GM19025 (cell line): ENCODE results near the gene FIS1.
A peak's percentile ranks its signal among the peaks of the same experiment; 100 is the strongest.
"Not testable (repeated sequence)": the region's sequence is repeated elsewhere in the genome, so short reads cannot be mapped to it uniquely, and the experiment has no call there.

Experiments
- ATAC-seq: cut with Tn5 transposase; IDR thresholded peaks from one replicate; pipeline ENCODE4 v1.9.1; 2021; ENCODE audit warnings: mild to moderate bottlenecking, low read depth, moderate library complexity; ENCODE audit not compliant: unreplicated experiment

FIS1 gene

GRCh38 chr7:101264102-101264706 is 19.3 kb upstream of the FIS1 start:
- not testable (repeated sequence) for ATAC-seq

DNA sequence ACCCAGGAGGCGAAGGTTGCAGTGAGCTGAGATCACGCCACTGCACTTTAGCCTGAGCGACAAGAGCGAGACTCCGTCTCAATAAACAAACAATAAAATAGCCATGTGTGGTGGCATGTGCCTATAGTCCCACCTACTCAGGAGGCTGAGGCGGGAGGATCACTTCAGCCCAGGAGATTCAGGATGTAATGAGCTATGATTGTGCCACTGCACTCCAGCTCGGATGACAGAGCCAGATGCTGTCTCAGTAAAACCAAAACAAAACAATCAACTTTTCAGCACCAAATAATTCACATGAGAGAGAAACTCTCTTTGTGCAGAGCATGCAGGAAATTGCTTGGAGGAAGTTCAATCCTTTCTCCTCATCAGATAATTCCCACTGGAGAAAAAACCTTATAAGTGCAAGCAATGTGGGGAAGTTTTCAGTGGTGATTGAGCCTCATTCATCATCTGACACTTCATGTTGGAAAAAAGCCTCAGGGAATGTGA is 13.4 kb upstream of the FIS1 start:
- ATAC-seq = no peak

DNA sequence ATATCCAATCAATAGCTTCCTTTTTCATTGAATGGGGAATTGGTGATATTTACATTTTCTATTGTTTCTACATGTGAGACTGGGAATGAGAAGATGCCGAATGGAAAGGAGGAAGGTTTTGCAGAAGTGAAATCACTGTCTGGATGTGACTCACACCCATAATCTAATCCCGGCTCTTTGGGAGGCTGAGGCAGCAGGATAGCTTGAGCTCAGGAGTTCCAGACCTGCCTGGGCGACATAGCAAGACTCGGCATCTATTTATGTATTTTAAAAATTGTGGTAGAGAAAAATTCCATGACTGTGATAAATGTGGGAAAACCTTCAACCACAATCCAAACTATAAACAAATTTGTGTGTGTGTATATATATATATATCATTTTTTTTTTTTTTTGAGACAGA is 10.9 kb upstream of the FIS1 start:
- ATAC-seq = no peak

GRCh38 chr7:101253199-101253598 is 8.3 kb upstream of the FIS1 start:
- not testable (repeated sequence) for ATAC-seq

GRCh38 chr7:101251871-101252659 is 7.2 kb upstream of the FIS1 start:
- ATAC-seq = peak; percentile 99

- no peak for ATAC-seq
These were observed 5.4 kb upstream of the FIS1 start for GRCh38 chr7:101250324-101250723.

DNA sequence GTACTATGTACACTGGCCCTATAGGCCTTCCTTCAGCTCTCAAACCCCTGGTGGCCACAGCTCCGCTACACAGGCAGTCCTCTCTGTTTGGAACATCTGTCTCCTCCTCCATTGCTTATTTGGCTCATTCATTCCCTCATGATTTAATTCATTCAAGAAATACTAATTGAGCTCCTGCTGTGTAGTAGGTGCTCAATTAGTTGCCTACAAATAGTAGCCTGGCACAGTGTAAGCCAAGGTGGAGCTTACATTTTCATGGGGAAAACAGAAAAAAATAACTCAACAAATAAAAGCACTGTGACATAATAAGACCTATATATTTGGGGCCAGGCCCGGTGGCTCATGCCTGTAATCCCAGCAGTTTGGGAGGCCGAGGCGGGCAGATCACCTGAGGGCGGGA is 3.4 kb upstream of the FIS1 start:
- ATAC-seq = no peak

DNA sequence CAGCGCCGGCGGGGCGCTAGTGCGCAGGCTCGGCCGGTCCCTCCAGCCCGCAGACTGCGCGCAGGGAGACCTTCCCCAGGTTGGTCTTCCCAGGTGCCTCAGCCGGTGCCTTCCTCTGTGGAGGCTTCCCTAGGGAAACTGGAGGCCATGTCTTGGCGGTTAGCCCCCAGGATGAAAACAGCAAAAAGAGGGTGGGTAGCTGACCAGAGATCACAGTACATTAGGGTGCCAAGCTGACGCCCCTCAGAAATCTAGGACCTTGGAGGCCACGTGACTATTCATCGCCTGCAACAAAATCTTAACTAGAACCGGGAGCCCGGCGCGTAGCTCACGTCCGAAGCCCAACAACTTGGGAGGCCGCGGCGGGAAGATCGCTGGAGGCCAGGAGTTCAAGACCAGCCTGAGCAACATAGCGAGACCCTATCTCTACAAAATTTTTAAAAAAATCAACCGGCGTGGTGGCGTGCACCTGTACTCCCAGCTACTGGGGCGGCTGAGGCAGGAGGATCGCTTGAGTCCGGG is 327 bp upstream of the FIS1 start:
- no peak for ATAC-seq

DNA sequence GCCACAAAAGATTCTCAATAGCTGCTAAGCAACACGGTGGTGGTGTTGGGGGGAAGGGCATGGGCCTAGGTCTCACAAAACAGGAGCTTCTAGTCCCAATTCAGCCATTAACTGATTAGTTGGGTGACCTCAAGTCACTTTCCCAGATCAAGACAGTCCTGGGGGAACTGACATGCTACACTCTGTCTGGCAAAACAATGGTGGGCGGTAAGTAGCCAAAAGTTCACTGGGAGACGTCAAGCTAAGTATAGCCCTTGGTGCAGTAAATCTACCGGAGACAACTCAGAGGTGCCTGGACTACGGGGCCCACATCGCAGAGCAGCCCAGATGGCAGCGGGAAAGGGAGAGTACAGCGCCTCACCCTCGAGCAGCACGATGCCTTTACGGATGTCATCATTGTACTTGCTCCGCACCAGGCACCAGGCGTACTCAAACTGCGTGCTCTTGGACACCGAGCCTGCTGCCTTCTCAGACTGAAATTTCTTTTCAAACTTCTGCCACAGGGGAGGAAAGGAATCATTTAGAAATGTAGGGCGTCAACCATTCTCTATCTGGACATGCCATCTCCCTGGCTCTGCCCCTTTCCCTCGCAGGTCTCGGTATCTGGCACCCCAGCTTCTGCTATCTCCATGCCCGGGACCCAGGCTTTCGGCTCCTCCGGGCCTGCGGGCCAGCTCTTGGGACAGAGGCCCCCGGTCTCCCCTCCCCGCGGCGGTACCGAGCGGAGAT is 1.1 kb downstream of the FIS1 start:
- ATAC-seq = no peak

DNA sequence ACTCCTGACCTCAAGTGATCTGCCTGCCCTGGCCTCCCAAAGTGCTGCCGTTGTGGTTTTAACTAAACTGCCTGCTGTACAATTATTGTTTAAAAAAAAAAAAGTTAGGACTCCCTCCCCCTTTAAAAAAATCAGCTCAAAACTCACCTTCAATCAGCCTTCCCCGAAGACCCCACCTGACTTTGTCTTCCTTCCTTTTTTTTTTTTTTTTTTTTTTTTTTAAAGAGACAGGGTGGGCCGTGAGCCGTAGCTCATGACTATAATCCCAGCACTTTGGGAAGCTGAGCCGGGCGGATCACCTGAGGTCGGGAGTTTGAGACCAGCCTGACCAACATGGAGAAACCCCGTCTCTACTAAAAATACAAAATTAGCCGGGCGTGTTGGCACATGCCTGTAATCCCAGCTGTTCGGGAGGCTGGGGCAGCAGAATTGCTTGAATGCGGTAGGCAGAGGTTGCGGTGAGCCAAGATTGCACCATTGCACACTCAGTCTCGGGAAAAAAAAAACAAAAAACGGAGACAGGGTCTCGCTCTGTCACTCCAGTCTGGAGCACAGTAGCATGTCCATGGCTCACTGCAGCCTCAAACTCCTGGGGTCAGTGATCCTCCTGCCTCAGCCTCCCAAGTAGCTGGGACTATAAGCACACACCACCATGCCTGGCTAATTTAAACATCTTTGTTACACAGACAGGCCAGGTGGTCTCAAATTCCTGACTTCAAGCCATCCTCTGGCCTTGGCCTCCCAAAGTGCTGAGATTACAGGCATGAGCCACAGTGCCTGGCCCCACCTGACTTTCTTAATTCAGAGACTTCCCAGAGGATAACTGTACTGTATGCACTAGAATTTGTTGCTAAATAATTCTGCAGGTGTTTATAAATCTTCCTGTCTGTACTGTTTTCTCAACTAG is 3.2 kb downstream of the FIS1 start:
- no peak for ATAC-seq

DNA sequence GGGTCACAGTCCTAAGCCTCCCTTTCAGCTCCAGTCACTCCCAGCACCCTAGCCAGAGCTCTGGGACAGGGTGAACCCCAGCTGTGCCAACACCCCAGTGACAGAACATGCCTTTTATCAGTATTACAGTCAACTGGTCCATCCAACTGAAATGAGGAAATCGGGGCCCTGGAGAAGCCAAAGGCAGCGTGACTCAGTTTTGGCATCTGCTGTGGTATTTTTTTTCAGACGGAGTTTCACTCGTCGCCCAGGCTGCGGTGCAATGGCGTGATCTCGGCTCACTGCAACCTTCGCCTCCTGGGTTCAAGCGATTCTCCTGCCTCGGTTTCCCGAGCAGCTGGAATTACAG is 3.9 kb downstream of the FIS1 start:
- ATAC-seq = no peak

GRCh38 chr7:101240226-101241014 is 4.5 kb downstream of the FIS1 start:
- ATAC-seq = no peak

DNA sequence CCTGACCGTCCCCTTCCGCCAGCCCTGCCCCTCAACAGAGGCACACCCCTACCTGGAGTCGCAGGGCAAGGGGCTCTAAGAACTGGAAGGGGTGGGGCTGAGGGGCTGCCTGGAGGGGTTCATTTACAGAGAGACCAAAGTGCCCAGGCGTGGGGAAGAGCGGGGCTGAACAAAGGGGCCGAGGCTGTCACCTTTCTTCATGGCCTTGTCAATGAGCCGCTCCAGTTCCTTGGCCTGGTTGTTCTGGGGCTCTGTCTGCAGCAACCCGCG is 5.0 kb downstream of the FIS1 start:
- ATAC-seq = no peak

DNA sequence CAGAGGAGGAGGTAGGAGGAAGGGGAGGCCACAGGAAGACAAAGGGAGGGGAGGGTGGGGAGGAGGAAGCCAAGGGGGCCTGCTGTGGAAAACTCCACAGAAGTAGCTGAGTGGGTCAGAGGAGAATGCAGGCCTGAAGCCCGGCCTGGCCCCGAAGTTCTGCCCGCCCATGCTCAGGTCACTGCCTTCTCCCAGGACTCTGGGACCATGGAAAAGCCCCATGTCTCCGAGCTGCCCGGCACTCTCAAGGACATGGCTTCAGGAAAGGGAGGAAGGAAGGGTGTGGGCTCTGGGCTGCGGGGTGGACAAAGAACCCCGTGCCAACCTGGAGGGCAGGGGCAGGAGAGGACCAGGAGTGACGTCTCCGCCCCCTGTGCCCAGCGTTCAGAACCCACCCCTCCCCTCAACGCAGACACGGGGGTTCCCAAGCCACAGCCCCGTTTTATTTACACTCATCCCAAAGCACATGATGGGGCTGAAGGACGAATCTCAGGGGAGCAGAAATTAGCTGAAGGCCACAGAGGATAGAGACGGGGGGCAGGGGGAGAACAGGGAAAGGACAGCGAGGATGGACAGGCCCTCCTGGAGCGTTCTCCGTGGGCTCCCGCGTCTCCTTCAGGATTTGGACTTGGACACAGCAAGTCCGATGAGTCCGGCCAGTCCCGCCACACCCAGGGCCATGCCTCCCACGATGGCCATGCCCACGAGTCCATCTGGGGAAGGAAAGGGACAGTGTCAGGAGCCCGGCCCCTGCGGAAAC is 5.5 kb downstream of the FIS1 start:
- ATAC-seq = no peak

DNA sequence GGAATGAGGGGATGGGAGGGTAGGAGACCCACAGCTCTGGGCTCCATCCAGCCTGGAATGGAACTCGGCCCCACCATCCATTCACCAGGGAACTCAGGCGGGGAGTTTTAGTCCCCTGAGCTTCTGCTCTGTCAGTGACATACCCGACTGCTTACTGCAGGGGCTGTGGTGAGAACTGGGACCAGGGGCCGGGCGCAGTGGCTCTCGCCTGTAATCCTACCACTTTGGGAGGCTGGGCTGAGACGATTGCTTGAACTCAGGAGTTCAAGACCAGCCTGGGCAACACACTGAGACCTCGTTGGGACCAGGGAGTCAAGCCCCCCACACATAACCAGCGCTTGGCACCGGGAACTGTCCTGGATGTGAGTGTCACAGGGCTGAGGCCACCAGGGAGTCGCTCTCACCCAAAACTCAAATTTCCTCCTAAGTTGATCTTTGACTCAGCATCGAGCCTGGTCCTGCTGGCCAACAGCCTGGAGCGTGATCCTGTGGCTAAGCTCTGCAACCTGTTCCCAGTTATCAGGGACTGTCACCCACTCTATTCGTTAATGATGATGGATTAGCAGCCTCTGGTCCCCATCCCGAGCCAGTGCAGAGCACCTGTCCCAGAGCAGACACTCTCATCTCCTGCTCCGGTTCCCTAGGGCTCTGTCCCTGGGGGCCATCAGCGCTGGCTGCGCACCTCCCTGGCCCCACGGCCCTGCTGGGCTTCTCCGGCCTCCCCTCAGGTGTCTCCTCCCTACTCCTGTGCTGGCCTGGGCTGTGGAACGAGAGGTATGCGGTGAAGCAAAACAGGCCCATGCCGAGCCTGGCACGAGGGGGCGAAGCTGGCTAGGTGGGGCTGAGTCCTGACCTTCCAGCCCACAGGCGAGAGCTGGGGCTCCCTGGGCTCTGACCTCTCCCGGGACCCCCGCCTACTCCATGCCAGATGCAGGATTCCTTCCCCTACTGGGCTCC is 6.4 kb downstream of the FIS1 start:
- ATAC-seq = no peak

GRCh38 chr7:101237206-101238067 is 7.4 kb downstream of the FIS1 start, which contains the start of gene CLDN15:
Gene CLDN15 (minus strand): TSS chr7:101237802. CDS start chr7:101237581, 221 bp downstream.
- ATAC-seq = no peak

GRCh38 chr7:101236292-101236835 is 8.5 kb downstream of the FIS1 start:
- ATAC-seq = no peak
